Chondrocyte (in vitro differentiated cells): ENCODE results near the gene PSTPIP2. TPM values are rescaled to one million over a fixed set of nuclear protein-coding genes. Genes with fewer than 3 reads are reported as not detected.

Experiments used
- DNase-seq: peaks from one replicate; pipeline ENCODE4 v3.0.0; 2021; ENCODE audit warnings: mixed read lengths, low spot score
- H3K27ac Mint-ChIP-seq: one replicate; pipeline ENCODE4 v1.8.0; 2021; ENCODE audit warnings: mild to moderate bottlenecking, moderate library complexity, mixed read lengths; ENCODE audit not compliant: unreplicated experiment
- H3K27me3 Mint-ChIP-seq: 2 replicates; pipeline ENCODE4 v1.8.0; 2021; ENCODE audit warnings: low read depth, mixed read lengths
- H3K36me3 Mint-ChIP-seq: 2 replicates; pipeline ENCODE4 v1.8.0; 2021; ENCODE audit warnings: low read depth, mixed read lengths
- H3K4me1 Mint-ChIP-seq: 2 replicates; pipeline ENCODE4 v1.8.0; 2021; ENCODE audit warnings: low read depth, mild to moderate bottlenecking, mixed read lengths
- H3K4me3 Mint-ChIP-seq: one replicate; pipeline ENCODE4 v1.8.0; 2021; ENCODE audit warnings: mild to moderate bottlenecking, moderate library complexity, mixed read lengths; ENCODE audit not compliant: unreplicated experiment
- H3K9me3 Mint-ChIP-seq: 2 replicates; pipeline ENCODE4 v1.8.0; 2021; ENCODE audit warnings: low read depth, mixed read lengths
- total RNA-seq: library from RNA; stranded (reverse); gene quantifications from 3 replicates; pipeline ENCODE4 v1.2.1, GENCODE V29; 2021
- TF ChIP-seq, protein P1 (sequence below): fragments of 200-600 bp; sonication (generic); IDR thresholded peaks from 2 replicates; pipeline ENCODE4 v1.5.0; 2021; ENCODE audit warnings: antibody characterized with exemption, mild to moderate bottlenecking, moderate library complexity

Gene PSTPIP2
- total RNA-seq, 1 donor from 2014 or later, result 4.5 TPM

DNA sequence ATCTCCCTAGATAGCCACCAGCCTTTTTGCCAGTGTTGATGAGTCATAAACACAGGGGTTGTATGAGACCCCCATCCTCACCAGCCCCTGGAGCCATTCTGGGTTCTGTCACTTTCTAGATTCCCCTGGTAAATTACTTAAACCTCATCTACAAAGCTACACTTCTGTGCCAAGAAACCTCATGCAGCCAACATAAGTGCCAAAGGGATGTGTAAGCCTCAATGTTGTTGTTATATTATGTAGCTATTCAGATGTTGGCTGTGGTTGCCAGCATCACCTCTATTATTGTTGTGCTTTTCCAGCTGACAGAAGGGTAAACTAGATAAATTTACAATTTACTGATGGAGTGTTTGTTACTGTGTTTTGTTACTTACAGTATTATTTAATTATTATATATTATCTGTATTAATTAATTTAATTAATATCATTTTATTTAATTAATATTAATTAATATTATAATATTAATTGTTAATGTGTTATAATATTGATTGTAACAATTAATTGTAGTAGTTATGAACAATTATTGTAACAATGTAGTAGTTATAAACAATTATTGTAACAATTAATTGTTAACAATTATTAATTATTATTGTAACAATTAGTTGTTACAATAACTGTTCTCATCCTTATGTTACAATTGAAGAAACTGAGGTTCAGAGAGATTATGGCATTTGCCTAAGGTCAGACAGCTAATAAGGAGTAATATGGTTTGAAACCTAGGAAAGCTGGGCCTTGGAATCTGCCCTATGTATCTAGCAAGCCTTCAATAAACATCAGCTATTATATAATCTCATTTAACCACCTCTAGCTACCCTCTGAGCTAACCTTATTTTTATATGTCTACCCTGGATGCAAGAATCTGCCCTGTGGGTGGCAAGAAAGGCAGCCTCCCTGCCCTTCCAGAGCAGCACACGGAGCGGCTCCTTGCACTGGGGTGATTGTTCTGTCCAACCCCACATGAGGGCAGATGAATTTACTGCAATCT is 36.1 kb downstream of the PSTPIP2 start:
- no peak overlapping the region for H3K27ac Mint-ChIP-seq
- no peak for DNase-seq
- no peaks in the 10 kb centered on the region for H3K27me3 Mint-ChIP-seq

DNA sequence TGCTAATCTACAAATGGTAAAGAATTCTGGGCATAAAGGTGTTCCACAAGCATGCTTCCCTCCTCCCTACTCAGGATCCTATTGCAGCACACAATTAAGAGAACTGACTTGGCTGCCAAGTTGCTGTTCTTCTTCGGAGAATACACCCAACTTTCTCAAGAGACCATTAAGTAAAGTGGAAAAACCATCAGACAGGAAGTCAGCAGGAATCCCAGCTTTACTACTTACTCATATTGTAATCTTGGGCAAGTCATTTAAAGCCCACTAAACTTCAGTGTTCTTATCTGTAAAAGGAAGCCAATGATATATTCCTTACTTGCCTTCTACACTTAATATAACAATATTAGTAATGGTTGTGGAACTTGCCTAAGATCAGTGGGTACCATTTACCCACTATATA is 37.8 kb downstream of the PSTPIP2 start:
- TF ChIP-seq, protein P1, sequence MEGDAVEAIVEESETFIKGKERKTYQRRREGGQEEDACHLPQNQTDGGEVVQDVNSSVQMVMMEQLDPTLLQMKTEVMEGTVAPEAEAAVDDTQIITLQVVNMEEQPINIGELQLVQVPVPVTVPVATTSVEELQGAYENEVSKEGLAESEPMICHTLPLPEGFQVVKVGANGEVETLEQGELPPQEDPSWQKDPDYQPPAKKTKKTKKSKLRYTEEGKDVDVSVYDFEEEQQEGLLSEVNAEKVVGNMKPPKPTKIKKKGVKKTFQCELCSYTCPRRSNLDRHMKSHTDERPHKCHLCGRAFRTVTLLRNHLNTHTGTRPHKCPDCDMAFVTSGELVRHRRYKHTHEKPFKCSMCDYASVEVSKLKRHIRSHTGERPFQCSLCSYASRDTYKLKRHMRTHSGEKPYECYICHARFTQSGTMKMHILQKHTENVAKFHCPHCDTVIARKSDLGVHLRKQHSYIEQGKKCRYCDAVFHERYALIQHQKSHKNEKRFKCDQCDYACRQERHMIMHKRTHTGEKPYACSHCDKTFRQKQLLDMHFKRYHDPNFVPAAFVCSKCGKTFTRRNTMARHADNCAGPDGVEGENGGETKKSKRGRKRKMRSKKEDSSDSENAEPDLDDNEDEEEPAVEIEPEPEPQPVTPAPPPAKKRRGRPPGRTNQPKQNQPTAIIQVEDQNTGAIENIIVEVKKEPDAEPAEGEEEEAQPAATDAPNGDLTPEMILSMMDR, result no peak
- Mint-ChIP-seq H3K27ac (no peak overlapping the region), H3K9me3 (peaks cover 3% of the 10 kb centered on the region), H3K27me3 (no peaks in the 10 kb centered on the region), H3K4me3 (no peak overlapping the region), H3K4me1 (peaks cover 6% of the 10 kb centered on the region), H3K36me3 (peaks cover 5% of the 10 kb centered on the region)
- DNase-seq, result no peak

More for the DNA sequence above, 36.1 kb downstream of the PSTPIP2 start:
- Mint-ChIP-seq H3K9me3 (peaks cover 2% of the 10 kb centered on the region), H3K36me3 (peaks cover 5% of the 10 kb centered on the region), H3K4me1 (peaks cover 6% of the 10 kb centered on the region), H3K4me3 (no peak overlapping the region)
- TF ChIP-seq, protein P1, result no peak

DNA sequence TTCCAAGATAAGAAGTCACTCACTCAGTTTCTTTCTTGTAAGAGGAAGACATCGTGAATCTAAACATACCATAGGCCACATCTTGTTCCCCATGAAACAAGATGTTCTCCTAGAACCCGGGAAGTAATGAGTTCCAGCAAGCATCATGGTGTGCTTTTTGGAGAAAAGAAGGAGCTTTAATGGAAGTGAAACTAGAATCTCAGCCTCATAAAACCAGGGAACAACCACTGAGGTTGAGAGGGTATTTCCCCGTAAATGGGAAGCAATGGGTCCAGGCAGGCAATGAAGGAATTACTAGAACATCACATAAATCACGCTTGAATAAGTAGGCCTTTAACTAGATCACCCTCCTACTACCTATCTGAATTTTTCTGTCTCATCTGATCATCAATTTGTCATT is 40.3 kb downstream of the PSTPIP2 start:
- H3K4me1 Mint-ChIP-seq, result peaks cover 16% of the 10 kb centered on the region
- peaks cover 5% of the 10 kb centered on the region for H3K36me3 Mint-ChIP-seq
- no peaks in the 10 kb centered on the region for H3K27me3 Mint-ChIP-seq
- H3K4me3 Mint-ChIP-seq, result no peak overlapping the region
- no peak for DNase-seq
- TF ChIP-seq, protein P1, result no peak
- H3K27ac Mint-ChIP-seq, result no peak overlapping the region
- peaks cover 3% of the 10 kb centered on the region for H3K9me3 Mint-ChIP-seq

DNA sequence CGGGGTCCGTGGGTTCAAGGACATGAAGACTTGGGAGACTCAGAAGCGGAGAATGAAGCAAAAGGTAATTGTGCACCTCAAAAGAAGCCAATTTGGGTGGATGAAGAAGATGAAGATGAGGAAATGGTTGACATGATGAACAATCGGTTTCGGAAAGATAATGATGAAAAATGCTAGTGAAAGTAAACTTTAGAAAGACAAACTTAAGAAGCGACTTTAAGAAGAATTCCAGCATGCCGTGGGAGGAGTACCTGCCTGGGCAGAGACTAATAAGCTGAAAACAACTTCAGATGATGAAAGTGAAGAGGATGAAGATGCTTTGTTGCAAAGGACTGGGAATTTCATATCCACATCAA is 43.5 kb downstream of the PSTPIP2 start:
- TF ChIP-seq, protein P1, result no peak
- Mint-ChIP-seq H3K27ac (peak overlapping the region; percentile 79), H3K9me3 (peaks cover 3% of the 10 kb centered on the region), H3K4me3 (peak overlapping the region; percentile 88), H3K36me3 (peaks cover 2% of the 10 kb centered on the region), H3K4me1 (peaks cover 10% of the 10 kb centered on the region), H3K27me3 (no peaks in the 10 kb centered on the region)
- DNase-seq, result no peak

DNA sequence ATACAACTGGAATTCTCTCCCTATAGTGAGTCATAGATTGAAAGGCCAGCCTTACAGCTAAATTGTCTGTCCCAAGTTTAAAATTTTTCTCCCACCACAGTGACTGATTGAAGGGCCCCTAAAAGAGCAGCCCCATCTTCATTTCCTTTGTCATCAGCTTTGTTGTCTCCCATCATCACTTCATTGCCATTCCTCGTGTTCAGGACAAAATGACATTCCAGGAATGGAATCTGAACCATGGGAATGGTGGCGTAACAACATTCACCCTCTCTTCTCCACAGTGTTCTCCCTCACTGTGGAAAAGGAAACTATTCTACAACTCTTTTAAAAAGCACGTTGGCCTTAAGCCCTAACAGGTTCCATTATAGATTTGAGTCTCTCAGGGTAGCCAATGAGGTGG is 52.1 kb downstream of the PSTPIP2 start:
- H3K27me3 Mint-ChIP-seq, result no peaks in the 10 kb centered on the region
- TF ChIP-seq, protein P1, result no peak
- peaks cover 2% of the 10 kb centered on the region for H3K36me3 Mint-ChIP-seq

More for the DNA sequence above, 52.1 kb downstream of the PSTPIP2 start:
- H3K4me1 Mint-ChIP-seq, result no peaks in the 10 kb centered on the region
- no peak overlapping the region for H3K4me3 Mint-ChIP-seq
- DNase-seq, result no peak
- no peak overlapping the region for H3K27ac Mint-ChIP-seq
- H3K9me3 Mint-ChIP-seq, result no peaks in the 10 kb centered on the region
